ENCODE measurements around the gene GRIA4.

Gene GRIA4

GRCh38 chr11:105609832-105610781 is at the start of gene GRIA4:
TSS of gene GRIA4 (plus strand) at chr11:105610073. CDS start at chr11:105610998, 925 bp downstream.
- no peak for DNase-seq (ENCODE audit: low read depth in 1 of 2, low spot score in 1 of 2)

- no peak for DNase-seq (ENCODE audit: low read depth in 1 of 2, low spot score in 1 of 2)
These were observed 36.8 kb upstream of the GRIA4 start for GRCh38 chr11:105573091-105573490.

GRCh38 chr11:105574974-105575373 is 34.9 kb upstream of the GRIA4 start:
- no peak for DNase-seq (ENCODE audit: low read depth in 1 of 2, low spot score in 1 of 2)

- DNase-seq (ENCODE audit: low read depth in 1 of 2, low spot score in 1 of 2) = no peak
These were observed 32.2 kb upstream of the GRIA4 start for GRCh38 chr11:105577641-105578040.

- no peak for DNase-seq (ENCODE audit: low read depth in 1 of 2, low spot score in 1 of 2)
These were observed 30.8 kb upstream of the GRIA4 start for GRCh38 chr11:105579111-105579510.

- no peak for DNase-seq (ENCODE audit: low read depth in 1 of 2, low spot score in 1 of 2)
These were observed 27.4 kb upstream of the GRIA4 start for GRCh38 chr11:105582497-105582896.

- no peak for DNase-seq (ENCODE audit: low read depth in 1 of 2, low spot score in 1 of 2)
These were observed 21.9 kb upstream of the GRIA4 start for GRCh38 chr11:105588001-105588400.

GRCh38 chr11:105589346-105589745 is 20.5 kb upstream of the GRIA4 start:
- no peak for DNase-seq (ENCODE audit: low read depth in 1 of 2, low spot score in 1 of 2)

GRCh38 chr11:105592035-105592434 is 17.8 kb upstream of the GRIA4 start:
- DNase-seq (ENCODE audit: low read depth in 1 of 2, low spot score in 1 of 2) = no peak

- DNase-seq (ENCODE audit: low read depth in 1 of 2, low spot score in 1 of 2) = no peak
These were observed 11.5 kb upstream of the GRIA4 start for GRCh38 chr11:105598371-105598770.

- DNase-seq (ENCODE audit: low read depth in 1 of 2, low spot score in 1 of 2) = no peak
These were observed 6.7 kb upstream of the GRIA4 start for GRCh38 chr11:105603156-105603555.

GRCh38 chr11:105609341-105609781 is 512 bp upstream of the GRIA4 start:
- no peak for DNase-seq (ENCODE audit: low read depth in 1 of 2, low spot score in 1 of 2)

GRCh38 chr11:105610871-105611571 is 1.1 kb downstream of the GRIA4 start:
- DNase-seq (ENCODE audit: low read depth in 1 of 2, low spot score in 1 of 2) = no peak

GRCh38 chr11:105611572-105612441 is 1.9 kb downstream of the GRIA4 start:
- DNase-seq (ENCODE audit: low read depth in 1 of 2, low spot score in 1 of 2) = no peak

GRCh38 chr11:105612771-105613170 is 2.9 kb downstream of the GRIA4 start:
- no peak for DNase-seq (ENCODE audit: low read depth in 1 of 2, low spot score in 1 of 2)

- no peak for DNase-seq (ENCODE audit: low read depth in 1 of 2, low spot score in 1 of 2)
These were observed 3.3 kb downstream of the GRIA4 start for GRCh38 chr11:105613183-105613582.

- no peak for DNase-seq (ENCODE audit: low read depth in 1 of 2, low spot score in 1 of 2)
These were observed 8.6 kb downstream of the GRIA4 start for GRCh38 chr11:105618343-105618955.

- DNase-seq (ENCODE audit: low read depth in 1 of 2, low spot score in 1 of 2) = no peak
These were observed 9.7 kb downstream of the GRIA4 start for GRCh38 chr11:105619556-105619955.

GRCh38 chr11:105622016-105622415 is 12.1 kb downstream of the GRIA4 start:
- DNase-seq (ENCODE audit: low read depth in 1 of 2, low spot score in 1 of 2) = no peak

- no peak for DNase-seq (ENCODE audit: low read depth in 1 of 2, low spot score in 1 of 2)
These were observed 22.4 kb downstream of the GRIA4 start for GRCh38 chr11:105632316-105632715.

- DNase-seq (ENCODE audit: low read depth in 1 of 2, low spot score in 1 of 2) = no peak
These were observed 25.6 kb downstream of the GRIA4 start for GRCh38 chr11:105635466-105635865.

Data from activated T-helper 1 cell treated with anti-CD3 and anti-CD28 coated beads, Interleukin-2, amount 50 U/mL, for 16 hours (primary cell).